OCI-LY7 (cell line): Measurements from ENCODE around the gene SLC17A9. TPM values are rescaled to one million over a fixed set of nuclear protein-coding genes. Genes with fewer than 3 reads are reported as not detected.

ENCODE experiments used
- BruUV-seq: library from RNA; stranded (reverse); fragments of 400-500 nt; replicated peaks from 2 replicates; lab custom pipeline; 2021; lab: Mats Ljungman, UMichigan
- CTCF ChIA-PET: fragments of 300-600 bp; sonication (Branson Sonifier 250); formaldehyde crosslinking; loops from one replicate; lab custom pipeline; 2022; ENCODE audit warnings: antibody characterized with exemption; ENCODE audit not compliant: unreplicated experiment; lab: Charles Lee
- POLR2A ChIA-PET: fragments of 300-600 bp; sonication (Branson Sonifier 250); formaldehyde crosslinking; loops from one replicate; lab custom pipeline; 2022; ENCODE audit warnings: antibody characterized with exemption; lab: Charles Lee
- DNase-seq: peaks from one replicate; pipeline ENCODE4 v3.0.0-alpha.2; 2015; ENCODE audit warnings: low spot score
- H2AFZ ChIP-seq: fragments of 200-600 bp; sonication (generic), shearing (Covaris generic); 2 replicates; pipeline ENCODE4 v1.6.1; 2014; ENCODE audit warnings: mild to moderate bottlenecking, antibody characterized with exemption, low read length, moderate library complexity
- H3K27ac ChIP-seq: fragments of 200-600 bp; sonication (generic); 2 replicates; pipeline ENCODE4 v1.5.1; 2014; ENCODE audit warnings: mixed run types, low read depth, mild to moderate bottlenecking, moderate library complexity, low read length, inconsistent platforms; ENCODE audit not compliant: poor library complexity, severe bottlenecking
- H3K36me3 ChIP-seq: fragments of 200-600 bp; sonication (generic); 2 replicates; pipeline ENCODE4 v1.6.1; 2014; ENCODE audit warnings: mild to moderate bottlenecking, antibody characterized with exemption, low read length, moderate library complexity, mixed read lengths; ENCODE audit not compliant: insufficient read depth
- H3K4me1 ChIP-seq: fragments of 200-600 bp; sonication (generic); 2 replicates; pipeline ENCODE4 v1.5.1; 2014; ENCODE audit warnings: mild to moderate bottlenecking, low read length; ENCODE audit not compliant: insufficient read depth, poor library complexity, severe bottlenecking
- H3K4me2 ChIP-seq: fragments of 200-600 bp; sonication (generic); 2 replicates; pipeline ENCODE4 v1.6.1; 2014; ENCODE audit warnings: mild to moderate bottlenecking, low read length
- H3K4me3 ChIP-seq: fragments of 200-600 bp; sonication (generic); 2 replicates; pipeline ENCODE4 v1.5.1; 2014; ENCODE audit warnings: mild to moderate bottlenecking, low read depth, low read length; ENCODE audit not compliant: poor library complexity, severe bottlenecking
- H3K79me2 ChIP-seq: fragments of 200-600 bp; sonication (generic); 2 replicates; pipeline ENCODE4 v1.6.1; 2016; ENCODE audit warnings: low read depth, mild to moderate bottlenecking, low read length, moderate library complexity, mixed read lengths; ENCODE audit not compliant: insufficient read depth
- H3K9me2 ChIP-seq: fragments of 200-600 bp; sonication (generic); 2 replicates; pipeline ENCODE4 v1.6.1; 2016; ENCODE audit warnings: mild to moderate bottlenecking, low read length, mixed read lengths; ENCODE audit not compliant: insufficient read depth
- H3K9me3 ChIP-seq: fragments of 200-600 bp; sonication (generic); 2 replicates; pipeline ENCODE4 v1.6.1; 2014; ENCODE audit warnings: mild to moderate bottlenecking, mixed run types, low read length, mixed read lengths
- H4K20me1 ChIP-seq: fragments of 200-600 bp; sonication (generic); 2 replicates; pipeline ENCODE4 v1.6.1; 2014; ENCODE audit warnings: mild to moderate bottlenecking, antibody characterized with exemption, low read length, moderate library complexity, mixed read lengths; ENCODE audit not compliant: insufficient read depth
- EZH2phosphoT487 ChIP-seq: fragments of 200-600 bp; sonication (generic); IDR thresholded peaks from 2 replicates; pipeline ENCODE4 v1.6.1; 2018; ENCODE audit warnings: low read depth, borderline replicate concordance, mild to moderate bottlenecking, mixed run types, antibody characterized with exemption, low read length, moderate library complexity, mixed read lengths
- intact Hi-C: fragments of 100-400 bp; cut with micrococcal nuclease; formaldehyde crosslinking; loops from one replicate; pipeline ENCODE4 v1.10.0; 2022; ENCODE audit not compliant: unreplicated experiment
- total RNA-seq, 2 experiments: library from RNA; depleted of rRNA in 1 of 2; stranded (reverse); fragments of >200 nt in 1 of 2; shearing (Covaris generic) in 1 of 2; gene quantifications; 2 replicates each; pipeline ENCODE4 v1.2.3, GENCODE V29; 2014 to 2022
- TF ChIP-seq, protein P1 (sequence below): fragments of 200-600 bp; sonication (generic); conservative IDR thresholded peaks from 2 replicates; pipeline ENCODE4 v1.5.1; 2014; ENCODE audit warnings: mild to moderate bottlenecking, antibody characterized with exemption, low read length, moderate library complexity, mixed read lengths

The SLC17A9 gene
- total RNA-seq, 2 experiments from 2014 or later, result 2.0 to 8.1 TPM

DNA sequence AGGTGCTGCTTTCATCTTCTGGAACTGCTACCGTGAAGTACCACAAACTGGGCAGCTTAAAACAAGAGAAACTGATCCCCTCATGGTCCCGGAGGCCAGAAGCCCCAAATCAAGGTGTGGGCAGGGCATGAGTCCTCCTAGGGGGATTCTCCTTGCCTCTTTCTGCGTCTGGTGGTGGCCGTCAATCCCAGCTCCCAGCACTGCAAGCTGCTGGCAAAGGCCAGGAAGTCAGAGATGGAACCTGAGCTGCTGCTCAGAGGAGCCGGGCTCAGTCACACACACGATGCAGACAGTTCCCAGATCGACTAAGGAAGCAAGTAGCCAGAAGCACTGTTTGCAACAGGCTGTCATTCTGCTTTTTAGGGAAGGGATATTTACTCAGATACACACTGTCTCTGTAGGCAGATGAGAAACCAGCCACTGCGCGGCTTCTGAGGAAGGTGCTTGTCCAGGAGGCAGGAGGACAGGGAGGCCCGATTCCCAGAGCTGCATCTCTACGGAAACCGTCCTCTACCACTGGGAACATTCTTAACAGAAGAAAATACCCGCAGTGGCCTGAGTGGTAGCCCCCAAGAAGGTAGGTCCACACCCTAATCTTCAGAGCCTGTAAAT, 38.8 kb downstream of the SLC17A9 start:
- ChIA-PET CTCF (no interaction called here), POLR2A (interaction anchor here (0.6 to 1.0 kb wide), 2 partner anchors 37 to 363 kb away, joined by 3 read pairs; no protein-coding TSS in a partner anchor)
- DNase-seq, result no peak
- intact Hi-C loops, result no loop called here
- Histone ChIP-seq H4K20me1 (no peaks in the 10 kb centered on the region), H3K27ac (no peak overlapping the region), H3K4me3 (no peak overlapping the region), H3K4me1 (no peaks in the 10 kb centered on the region), H2AFZ (no peak overlapping the region), H3K79me2 (no peaks in the 10 kb centered on the region), H3K9me3 (no peaks in the 10 kb centered on the region), H3K9me2 (no peaks in the 10 kb centered on the region), H3K4me2 (no peak overlapping the region), H3K36me3 (no peaks in the 10 kb centered on the region)
- TF ChIP-seq, protein P1, sequence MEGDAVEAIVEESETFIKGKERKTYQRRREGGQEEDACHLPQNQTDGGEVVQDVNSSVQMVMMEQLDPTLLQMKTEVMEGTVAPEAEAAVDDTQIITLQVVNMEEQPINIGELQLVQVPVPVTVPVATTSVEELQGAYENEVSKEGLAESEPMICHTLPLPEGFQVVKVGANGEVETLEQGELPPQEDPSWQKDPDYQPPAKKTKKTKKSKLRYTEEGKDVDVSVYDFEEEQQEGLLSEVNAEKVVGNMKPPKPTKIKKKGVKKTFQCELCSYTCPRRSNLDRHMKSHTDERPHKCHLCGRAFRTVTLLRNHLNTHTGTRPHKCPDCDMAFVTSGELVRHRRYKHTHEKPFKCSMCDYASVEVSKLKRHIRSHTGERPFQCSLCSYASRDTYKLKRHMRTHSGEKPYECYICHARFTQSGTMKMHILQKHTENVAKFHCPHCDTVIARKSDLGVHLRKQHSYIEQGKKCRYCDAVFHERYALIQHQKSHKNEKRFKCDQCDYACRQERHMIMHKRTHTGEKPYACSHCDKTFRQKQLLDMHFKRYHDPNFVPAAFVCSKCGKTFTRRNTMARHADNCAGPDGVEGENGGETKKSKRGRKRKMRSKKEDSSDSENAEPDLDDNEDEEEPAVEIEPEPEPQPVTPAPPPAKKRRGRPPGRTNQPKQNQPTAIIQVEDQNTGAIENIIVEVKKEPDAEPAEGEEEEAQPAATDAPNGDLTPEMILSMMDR, result no peak
- TF ChIP-seq EZH2phosphoT487, result no peak
- no TSS peak for BruUV-seq

DNA sequence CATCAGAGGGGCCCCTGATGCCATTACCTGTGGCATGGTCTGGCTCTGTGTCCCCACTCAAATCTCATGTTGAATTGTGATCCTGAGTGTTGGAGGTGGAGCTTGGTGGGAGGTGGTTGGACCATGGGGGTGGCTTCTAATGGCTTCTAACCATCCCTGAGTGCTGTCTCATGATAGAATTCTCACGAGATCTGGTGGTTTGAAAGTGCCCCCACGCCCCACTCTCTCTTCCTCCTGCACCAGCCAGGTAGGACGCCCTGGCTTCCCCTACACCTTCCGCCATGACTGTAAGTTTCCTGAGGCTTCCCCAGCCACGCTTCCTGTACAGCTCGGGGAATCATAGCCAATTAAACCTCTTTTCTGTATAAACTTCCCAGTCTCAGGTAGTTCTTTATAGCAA, 39.4 kb downstream of the SLC17A9 start:
- BruUV-seq, result no TSS peak
- Histone ChIP-seq H3K4me2 (no peak overlapping the region), H3K4me1 (no peaks in the 10 kb centered on the region), H3K36me3 (no peaks in the 10 kb centered on the region), H3K9me3 (no peaks in the 10 kb centered on the region), H3K9me2 (no peaks in the 10 kb centered on the region), H3K79me2 (no peaks in the 10 kb centered on the region), H4K20me1 (no peaks in the 10 kb centered on the region), H3K4me3 (no peak overlapping the region), H2AFZ (no peak overlapping the region), H3K27ac (no peak overlapping the region)
- ChIA-PET CTCF (no interaction called here), POLR2A (no interaction called here)
- intact Hi-C loops, result no loop called here
- TF ChIP-seq, protein P1, result no peak
- no peak for DNase-seq

DNA sequence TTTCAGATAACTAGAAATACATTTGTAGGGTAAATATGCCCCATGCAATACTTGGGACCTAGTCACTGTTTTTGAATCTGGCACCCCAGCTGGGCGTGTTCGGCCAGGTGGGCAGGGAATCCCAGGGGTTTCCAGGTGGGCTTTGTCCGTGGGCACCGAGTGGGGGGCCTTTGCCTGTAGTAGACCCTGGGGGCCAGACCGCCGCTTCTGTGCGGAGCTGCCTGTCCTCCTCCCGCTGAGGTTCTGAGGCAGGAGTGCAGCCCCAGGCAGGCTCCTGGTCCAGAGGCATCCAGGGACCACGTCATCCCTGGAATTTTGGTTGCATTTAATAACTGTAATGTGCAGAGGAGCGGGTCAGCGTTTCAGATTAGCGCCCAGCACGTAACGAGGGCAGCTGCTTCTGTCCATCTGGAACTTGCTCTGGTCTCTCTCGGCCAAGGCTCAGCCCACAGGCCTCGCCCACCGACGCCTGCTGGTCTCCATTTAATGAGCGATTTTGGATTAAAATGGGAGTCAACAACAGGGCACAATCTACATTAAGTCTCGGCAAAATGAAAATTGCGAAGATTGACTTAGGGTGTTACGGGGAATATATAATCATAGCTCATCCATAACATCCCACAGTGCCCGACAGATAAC, 41.5 kb downstream of the SLC17A9 start:
- Histone ChIP-seq H3K4me2 (no peak overlapping the region), H3K9me3 (no peaks in the 10 kb centered on the region), H3K36me3 (no peaks in the 10 kb centered on the region), H3K79me2 (no peaks in the 10 kb centered on the region), H3K4me1 (no peaks in the 10 kb centered on the region), H4K20me1 (no peaks in the 10 kb centered on the region), H3K9me2 (no peaks in the 10 kb centered on the region), H2AFZ (no peak overlapping the region), H3K4me3 (no peak overlapping the region), H3K27ac (no peak overlapping the region)
- BruUV-seq, result no TSS peak
- POLR2A ChIA-PET, result no interaction called here
- intact Hi-C loops, result no loop called here
- CTCF ChIA-PET, result no interaction called here
- no peak for DNase-seq
- TF ChIP-seq EZH2phosphoT487, result no peak
- TF ChIP-seq, protein P1, result no peak
